Measurements from ENCODE around the gene HCRT.
"Not testable (repeated sequence)": the region's sequence is repeated elsewhere in the genome, so short reads cannot be mapped to it uniquely, and the experiment has no call there.

The HCRT gene

GRCh38 chr17:42198897-42199296 is 13.6 kb upstream of the HCRT start:
- DNase-seq (ENCODE audit: low read depth, low spot score), result no peak

- no peak for DNase-seq (ENCODE audit: low read depth, low spot score)
Observed at GRCh38 chr17:42197564-42198156, 12.4 kb upstream of the HCRT start.

DNA sequence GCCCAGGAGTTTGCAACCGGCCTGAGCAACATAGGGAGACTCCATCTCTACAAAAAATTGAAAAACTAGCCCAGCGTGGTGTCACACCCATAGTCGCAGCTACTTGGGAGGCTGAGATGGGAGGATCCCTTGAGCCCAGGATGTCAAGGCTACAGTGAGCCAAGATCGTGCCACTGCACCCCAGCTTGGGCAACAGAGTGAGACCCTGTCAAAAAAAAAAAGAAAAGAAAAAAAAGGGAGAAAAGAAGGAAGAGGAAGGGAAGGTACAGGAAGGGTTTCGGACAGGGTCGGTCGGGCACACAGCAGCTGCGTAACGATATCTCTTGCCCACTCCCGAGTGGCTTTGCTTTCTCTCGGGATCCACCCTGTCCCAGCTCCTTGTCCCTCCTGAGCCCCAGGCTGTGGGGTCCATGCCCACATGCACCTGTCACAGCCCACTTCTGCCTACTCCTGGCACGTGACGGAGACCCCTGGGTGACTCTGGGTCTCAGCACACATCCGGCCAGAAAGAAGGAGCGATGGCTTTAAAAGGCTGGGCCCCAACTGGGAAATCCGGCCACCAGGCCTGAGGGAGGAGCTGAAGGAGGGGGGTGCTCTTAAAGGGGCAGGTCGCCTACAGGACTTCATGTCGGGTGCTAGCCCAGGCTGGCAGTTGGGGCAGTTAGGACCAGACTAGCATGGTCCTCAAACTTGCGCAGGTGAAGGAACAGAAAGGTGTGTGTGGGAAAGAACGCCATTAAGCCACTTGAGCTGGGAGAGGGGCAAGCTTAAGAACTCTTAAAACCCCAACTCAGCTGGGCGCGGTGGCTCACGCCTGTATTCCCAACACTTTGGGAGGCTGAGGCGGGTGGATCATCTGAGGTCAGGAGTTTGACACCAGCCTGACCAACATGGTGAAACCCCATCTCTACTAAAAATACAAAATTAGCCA is 9.0 kb upstream of the HCRT start, which contains the start of gene GHDC:
GHDC (minus strand) TSS at position 526 of the 931 bp plus-strand sequence. CDS start 913 bp downstream, outside the sequence.
- no peak for DNase-seq (ENCODE audit: low read depth, low spot score)

DNA sequence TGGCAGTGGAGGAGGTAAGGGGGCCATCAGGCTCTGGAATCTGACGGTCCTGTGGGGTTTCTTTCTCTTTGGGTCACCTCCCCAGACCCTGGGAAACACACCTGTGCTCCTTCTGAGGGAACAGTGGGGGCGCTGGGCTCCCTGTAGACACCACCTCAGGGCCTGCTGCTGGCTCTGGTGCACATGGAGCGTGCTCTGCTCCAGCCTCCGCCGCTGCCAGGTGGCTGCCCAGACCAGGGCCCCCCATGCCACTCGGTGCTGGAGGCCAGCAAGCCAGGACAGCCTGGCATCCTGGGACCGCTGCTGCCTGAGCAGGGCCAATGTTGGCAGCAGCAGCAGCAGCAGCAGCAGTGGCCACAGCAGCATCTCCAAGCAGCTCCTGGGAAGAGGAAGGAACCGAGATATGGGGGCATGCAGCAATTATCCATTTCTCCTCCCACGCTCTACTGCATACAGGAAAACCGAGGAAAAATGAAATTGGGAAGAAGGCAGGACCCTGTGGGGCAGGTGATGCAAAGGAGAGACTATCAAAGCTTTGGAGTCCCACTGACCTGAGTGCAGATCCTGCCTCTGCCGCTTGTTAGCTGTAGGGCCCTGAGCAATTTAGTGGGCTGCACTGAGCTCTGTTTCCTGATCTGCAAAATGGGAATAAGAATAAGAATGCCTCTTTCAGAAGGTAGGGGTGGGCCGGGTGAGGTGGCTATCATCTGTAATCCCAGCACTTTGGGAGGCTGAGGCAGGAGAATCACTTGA is 8.1 kb upstream of the HCRT start:
- no peak for DNase-seq (ENCODE audit: low read depth, low spot score)

- no peak for DNase-seq (ENCODE audit: low read depth, low spot score)
Observed at GRCh38 chr17:42192189-42193126, 7.2 kb upstream of the HCRT start.

DNA sequence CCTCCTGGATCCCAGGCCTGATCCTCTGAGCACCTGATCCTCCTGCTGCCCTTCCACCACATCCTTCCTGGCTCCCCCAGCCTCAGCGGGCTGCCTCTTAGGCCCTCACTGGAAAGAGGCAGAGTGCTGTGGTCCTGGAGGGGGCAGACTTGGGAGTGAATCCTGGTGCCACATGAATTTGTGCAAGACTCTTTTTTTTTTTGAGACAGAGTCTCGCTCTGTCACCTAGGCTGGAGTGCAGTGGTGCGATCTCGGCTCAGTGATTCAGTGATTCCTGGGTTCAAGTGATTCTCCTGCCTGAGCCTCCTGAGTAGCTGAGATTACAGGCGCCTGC is 6.0 kb upstream of the HCRT start:
- no peak for DNase-seq (ENCODE audit: low read depth, low spot score)

GRCh38 chr17:42190491-42191274 is 5.4 kb upstream of the HCRT start:
- DNase-seq (ENCODE audit: low read depth, low spot score), result no peak

- no peak for DNase-seq (ENCODE audit: low read depth, low spot score)
Observed at GRCh38 chr17:42189651-42189965, 4.4 kb upstream of the HCRT start.

GRCh38 chr17:42188749-42189650 is 3.7 kb upstream of the HCRT start:
- no peak for DNase-seq (ENCODE audit: low read depth, low spot score)

DNA sequence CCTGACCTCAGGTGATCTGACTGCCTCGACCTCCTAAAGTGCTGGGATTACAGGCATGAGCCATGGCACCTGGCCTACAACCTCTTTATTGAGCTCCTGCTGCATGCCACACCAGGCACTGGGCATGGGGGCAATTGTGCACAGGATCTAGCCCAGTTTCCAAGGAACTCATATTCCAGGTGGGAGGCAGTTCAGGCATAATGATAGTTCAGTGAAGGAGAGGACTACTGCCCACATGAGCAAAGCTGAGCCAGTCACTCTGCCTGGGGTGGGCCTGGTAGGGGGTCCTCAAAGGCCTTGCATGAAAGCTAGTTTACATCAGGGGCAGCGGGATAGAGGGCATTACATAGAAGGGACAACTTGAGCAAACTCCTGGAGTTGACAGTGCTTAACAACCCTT is 2.6 kb upstream of the HCRT start:
- DNase-seq (ENCODE audit: low read depth, low spot score), result no peak

- DNase-seq (ENCODE audit: low read depth, low spot score), result not testable (repeated sequence)
Observed at GRCh38 chr17:42186191-42186590, 939 bp upstream of the HCRT start.

GRCh38 chr17:42185621-42185930 is 324 bp upstream of the HCRT start:
- no peak for DNase-seq (ENCODE audit: low read depth, low spot score)

- DNase-seq (ENCODE audit: low read depth, low spot score), result no peak
Observed at GRCh38 chr17:42183741-42184711, 1.2 kb downstream of the HCRT start.

- no peak for DNase-seq (ENCODE audit: low read depth, low spot score)
Observed at GRCh38 chr17:42182927-42183734, 2.1 kb downstream of the HCRT start.

DNA sequence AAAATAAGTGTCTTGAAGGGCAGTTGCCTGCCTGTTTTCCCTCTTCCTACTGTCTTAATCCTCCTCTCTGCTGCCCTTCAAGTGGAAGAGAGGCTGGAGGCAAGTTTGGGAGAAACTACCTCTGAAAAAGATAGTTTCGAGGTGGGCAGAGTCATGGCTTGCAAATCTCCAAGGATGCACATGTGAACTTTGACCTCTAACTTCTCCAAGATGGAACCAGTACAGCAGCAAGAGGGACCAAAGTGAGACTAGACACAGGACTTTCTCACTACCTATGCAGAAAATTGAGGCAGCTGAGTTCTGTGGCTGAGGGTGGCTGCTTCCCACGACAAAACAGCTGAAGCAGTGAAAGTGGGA is 3.4 kb downstream of the HCRT start:
- no peak for DNase-seq (ENCODE audit: low read depth, low spot score)

- DNase-seq (ENCODE audit: low read depth, low spot score), result no peak
Observed at GRCh38 chr17:42180922-42181850, 4.1 kb downstream of the HCRT start, which contains the start of gene KCNH4. TSS of gene KCNH4 (minus strand) at chr17:42181142. CDS start at chr17:42180945, 197 bp downstream.
